GM23248 (cell line): Measurements from ENCODE around the gene RANBP10.

Experiments
- EZH2 ChIP-seq: fragments of 200-600 bp; sonication (generic); IDR thresholded peaks from 2 replicates; pipeline ENCODE4 v1.6.1; 2018; ENCODE audit warnings: antibody characterized with exemption, mild to moderate bottlenecking; ENCODE audit not compliant: insufficient read depth, poor library complexity, severe bottlenecking
- EZH2phosphoT487 ChIP-seq: fragments of 200-600 bp; sonication (generic); IDR thresholded peaks from 2 replicates; pipeline ENCODE4 v1.6.1; 2018; ENCODE audit warnings: antibody characterized with exemption, moderate library complexity, mild to moderate bottlenecking, low read depth; ENCODE audit not compliant: insufficient read depth

- TF ChIP-seq EZH2: no peak
- no peak for TF ChIP-seq EZH2phosphoT487
Measured at GRCh38 chr16:67825906-67826305, 19.5 kb upstream of the RANBP10 start.
